Osteoblast (primary cell): Measurements from ENCODE around the gene SEZ6L2. TPM values are rescaled to one million over a fixed set of nuclear protein-coding genes. Genes with fewer than 3 reads are reported as not detected.
"Not testable (repeated sequence)": the region's sequence is repeated elsewhere in the genome, so short reads cannot be mapped to it uniquely, and the experiment has no call there.

Source experiments
- DNase-seq: peaks from one replicate; pipeline ENCODE4 v3.0.0; 2011; ENCODE audit warnings: low spot score, mixed read lengths; ENCODE audit not compliant: insufficient read length; ENCODE audit errors: missing footprints
- H2AFZ ChIP-seq: 2 replicates; pipeline ENCODE4 v1.6.0; 2011; ENCODE audit warnings: mild to moderate bottlenecking, low read length
- H3K27ac ChIP-seq: 2 replicates; pipeline ENCODE4 v1.5.1; 2011; ENCODE audit warnings: mild to moderate bottlenecking, low read depth, low read length, moderate library complexity
- H3K27me3 ChIP-seq: 2 replicates; pipeline ENCODE4 v1.6.0; 2012; ENCODE audit warnings: mild to moderate bottlenecking, control low read depth, inconsistent platforms, low read length, moderate library complexity; ENCODE audit not compliant: insufficient read depth
- H3K36me3 ChIP-seq: 2 replicates; pipeline ENCODE4 v1.5.1; 2011; ENCODE audit warnings: mild to moderate bottlenecking, low read length, control low read depth, moderate library complexity; ENCODE audit not compliant: insufficient read depth
- H3K4me1 ChIP-seq: 2 replicates; pipeline ENCODE4 v1.5.1; 2011; ENCODE audit warnings: mild to moderate bottlenecking, low read length, control low read depth, moderate library complexity; ENCODE audit not compliant: insufficient read depth
- H3K4me2 ChIP-seq: 2 replicates; pipeline ENCODE4 v1.6.0; 2011; ENCODE audit warnings: mild to moderate bottlenecking, low read length; ENCODE audit not compliant: insufficient read depth
- H3K4me3 ChIP-seq: fragments of 200-600 bp; sonication (generic); 3 replicates; pipeline ENCODE4 v1.5.1; 2012; ENCODE audit warnings: mild to moderate bottlenecking, low read length, inconsistent platforms; ENCODE audit not compliant: insufficient read depth
- H3K79me2 ChIP-seq: 2 replicates; pipeline ENCODE4 v1.6.0; 2012; ENCODE audit warnings: mild to moderate bottlenecking, low read length, control low read depth, inconsistent platforms; ENCODE audit not compliant: insufficient read depth
- H3K9me3 ChIP-seq: 2 replicates; pipeline ENCODE4 v1.5.1; 2011; ENCODE audit warnings: low read depth, low read length, control low read depth
- H4K20me1 ChIP-seq: 2 replicates; pipeline ENCODE4 v1.6.0; 2012; ENCODE audit warnings: mild to moderate bottlenecking, low read length, control low read depth; ENCODE audit not compliant: insufficient read depth
- CTCF ChIP-seq: IDR thresholded peaks from 2 replicates; pipeline ENCODE4 v1.5.1; 2011; ENCODE audit warnings: mild to moderate bottlenecking, low read depth, low read length, moderate library complexity; ENCODE audit errors: extremely low read depth
- total RNA-seq: library from RNA; depleted of rRNA; stranded (reverse); fragments of >200 nt; gene quantifications from 2 replicates; pipeline ENCODE4 v1.2.3, GENCODE V29; 2012

The SEZ6L2 gene
- total RNA-seq, 1 donor: 2.9 TPM

- Histone ChIP-seq H2AFZ (no peak overlapping the region), H3K4me3 (no peak overlapping the region), H4K20me1 (no peaks in the 10 kb centered on the region), H3K9me3 (no peaks in the 10 kb centered on the region), H3K27ac (no peak overlapping the region), H3K4me2 (no peak overlapping the region), H3K79me2 (no peaks in the 10 kb centered on the region), H3K4me1 (no peaks in the 10 kb centered on the region), H3K36me3 (no peaks in the 10 kb centered on the region), H3K27me3 (peaks cover 19% of the 10 kb centered on the region)
- TF ChIP-seq CTCF: no peak
- peak; percentile 73 for DNase-seq
Observed at GRCh38 chr16:29871822-29872546, 27.4 kb downstream of the SEZ6L2 start.

- H4K20me1 ChIP-seq, H2AFZ ChIP-seq, H3K27ac ChIP-seq, H3K36me3 ChIP-seq, DNase-seq, H3K4me2 ChIP-seq, H3K9me3 ChIP-seq, H3K27me3 ChIP-seq, H3K4me3 ChIP-seq, H3K79me2 ChIP-seq, H3K4me1 ChIP-seq: not testable (repeated sequence)
Observed at GRCh38 chr16:29869067-29869466, 30.3 kb downstream of the SEZ6L2 start.

- no peak overlapping the region for H2AFZ ChIP-seq
- H3K79me2 ChIP-seq: no peaks in the 10 kb centered on the region
- H3K4me1 ChIP-seq: peaks cover 3% of the 10 kb centered on the region
- no peaks in the 10 kb centered on the region for H3K9me3 ChIP-seq
- TF ChIP-seq CTCF: no peak
- H3K36me3 ChIP-seq: no peaks in the 10 kb centered on the region
- H4K20me1 ChIP-seq: no peaks in the 10 kb centered on the region
- H3K27ac ChIP-seq: no peak overlapping the region
- peak; percentile 39 for DNase-seq
- H3K4me2 ChIP-seq: no peak overlapping the region
- H3K27me3 ChIP-seq: no peaks in the 10 kb centered on the region
- no peak overlapping the region for H3K4me3 ChIP-seq
Observed at GRCh38 chr16:29868396-29869009, 30.8 kb downstream of the SEZ6L2 start.

- DNase-seq: peak; percentile 18
- Histone ChIP-seq H3K4me1 (peaks cover 11% of the 10 kb centered on the region), H3K27ac (no peak overlapping the region), H3K36me3 (peaks cover 10% of the 10 kb centered on the region), H4K20me1 (peaks cover 6% of the 10 kb centered on the region), H3K4me2 (no peak overlapping the region), H3K9me3 (no peaks in the 10 kb centered on the region), H3K27me3 (no peaks in the 10 kb centered on the region), H3K79me2 (peaks cover 21% of the 10 kb centered on the region), H3K4me3 (no peak overlapping the region), H2AFZ (no peak overlapping the region)
- TF ChIP-seq CTCF: no peak
Observed at GRCh38 chr16:29864205-29864604, 35.1 kb downstream of the SEZ6L2 start.
